ENCODE measurements around the gene PHF8. TPM values are rescaled to one million over a fixed set of nuclear protein-coding genes. Genes with fewer than 3 reads are reported as not detected.

PHF8 gene
- total and polyA plus RNA-seq, 10 donors = 4.8 to 53.5 (median 36.2) TPM

DNA sequence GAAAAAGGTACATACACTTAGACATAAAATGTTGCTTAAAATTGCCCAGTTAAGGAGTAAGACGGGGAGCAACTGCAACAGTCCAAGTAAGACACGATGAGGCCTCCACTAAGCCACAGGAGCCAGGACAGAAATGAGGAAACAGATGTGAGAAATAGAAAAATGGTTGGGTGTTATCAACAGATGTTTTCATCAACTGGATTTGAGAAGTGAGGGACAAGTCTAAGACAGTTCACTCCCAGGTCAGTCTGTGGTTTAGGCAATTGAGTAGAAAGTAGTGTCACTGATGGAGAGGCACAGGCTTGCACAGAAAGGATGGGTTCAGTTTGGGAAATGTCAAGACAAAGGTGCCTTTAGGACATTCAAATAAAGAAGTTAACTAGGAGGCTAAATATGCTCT is 23.5 kb upstream of the PHF8 start:
- no peak for DNase-seq
- no peaks in the 10 kb centered on the region for H3K9me3 ChIP-seq
- no peak for TF ChIP-seq POLR2AphosphoS5 (IDR thresholded peaks at IDR 0.05)
- TF ChIP-seq POLR2A (IDR thresholded peaks at IDR 0.05) = no peak
- TF ChIP-seq CTCF (IDR thresholded peaks at IDR 0.05 in 8 of 11, conservative IDR thresholded peaks at IDR 0.05 in 3 of 11) = no peak
- H3K27ac ChIP-seq = no peak overlapping the region
- peaks cover 0 to 15% (median 0%) of the 10 kb centered on the region in 6 donors for H3K36me3 ChIP-seq
- no peak overlapping the region for H3K4me3 ChIP-seq
- intact Hi-C loops (cut with DNase I; ENCODE audit: low total_unique reads) = no loop called here
- H3K27me3 ChIP-seq (replicated peaks in 1 of 7) = no peaks in the 10 kb centered on the region
- WGBS, 5 donors = 33 to 47% (median 38%) methylated on average over 2 of the region's 2 CpGs
- no peaks in the 10 kb centered on the region for H3K4me1 ChIP-seq

DNA sequence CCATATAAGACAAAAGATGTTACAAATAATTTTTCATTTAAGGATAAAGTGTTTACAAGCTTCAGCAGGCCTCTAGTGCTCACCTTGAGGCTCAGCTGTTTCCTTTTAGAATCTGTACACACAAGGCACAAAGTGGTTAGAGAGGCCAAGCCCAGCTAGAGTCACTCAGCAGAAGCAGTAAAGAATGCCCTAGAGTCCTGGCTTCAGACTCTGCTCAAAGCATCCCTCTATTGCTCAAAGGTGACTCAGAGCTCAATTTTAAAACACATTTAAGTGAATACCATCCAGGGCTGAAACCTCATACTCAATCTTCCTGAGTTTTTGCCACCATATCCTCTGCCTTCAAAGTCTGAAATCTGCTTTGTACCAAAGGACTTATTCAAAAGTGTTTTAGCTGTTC is 22.6 kb upstream of the PHF8 start:
- H3K9me3 ChIP-seq = no peaks in the 10 kb centered on the region
- TF ChIP-seq CTCF (IDR thresholded peaks at IDR 0.05 in 8 of 11, conservative IDR thresholded peaks at IDR 0.05 in 3 of 11) = no peak
- TF ChIP-seq POLR2A (IDR thresholded peaks at IDR 0.05) = no peak
- no peak for TF ChIP-seq POLR2AphosphoS5 (IDR thresholded peaks at IDR 0.05)
- H3K36me3 ChIP-seq = peaks cover 0 to 11% (median 0%) of the 10 kb centered on the region in 6 donors
- no peaks in the 10 kb centered on the region for H3K4me1 ChIP-seq
- intact Hi-C loops (cut with DNase I; ENCODE audit: low total_unique reads) = no loop called here
- H3K27me3 ChIP-seq (replicated peaks in 1 of 7) = no peaks in the 10 kb centered on the region
- H3K4me3 ChIP-seq = no peak overlapping the region
- no peak for DNase-seq
- no peak overlapping the region for H3K27ac ChIP-seq

- Histone ChIP-seq H3K36me3 (no peaks in the 10 kb centered on the region), H3K4me3 (no peak overlapping the region), H3K27me3 (replicated peaks in 1 of 7) (no peaks in the 10 kb centered on the region), H3K9me3 (no peaks in the 10 kb centered on the region), H3K4me1 (no peaks in the 10 kb centered on the region), H3K27ac (no peak overlapping the region)
- DNase-seq = no peak
- intact Hi-C loops (cut with DNase I; ENCODE audit: low total_unique reads) = no loop called here
- TF ChIP-seq POLR2AphosphoS5 (IDR thresholded peaks at IDR 0.05) (no peak), CTCF (IDR thresholded peaks at IDR 0.05 in 8 of 11, conservative IDR thresholded peaks at IDR 0.05 in 3 of 11) (no peak), POLR2A (IDR thresholded peaks at IDR 0.05) (no peak)
- 76 to 89% (median 80%) methylated on average over 3 of the region's 3 CpGs for WGBS, 5 donors
Measured at GRCh38 chrX:54064564-54064963, 20.3 kb upstream of the PHF8 start.

GRCh38 chrX:54063361-54063760 is 19.1 kb upstream of the PHF8 start:
- no peaks in the 10 kb centered on the region for H3K36me3 ChIP-seq
- no peaks in the 10 kb centered on the region for H3K4me1 ChIP-seq
- no peak for DNase-seq
- H3K9me3 ChIP-seq = no peaks in the 10 kb centered on the region
- intact Hi-C loops (cut with DNase I; ENCODE audit: low total_unique reads) = no loop called here
- 70 to 93% (median 84%) methylated on average over 2 of the region's 2 CpGs for WGBS, 5 donors
- no peaks in the 10 kb centered on the region for H3K27me3 ChIP-seq (replicated peaks in 1 of 7)
- no peak overlapping the region for H3K4me3 ChIP-seq
- no peak for TF ChIP-seq CTCF (IDR thresholded peaks at IDR 0.05 in 8 of 11, conservative IDR thresholded peaks at IDR 0.05 in 3 of 11)
- no peak for TF ChIP-seq POLR2A (IDR thresholded peaks at IDR 0.05)
- no peak for TF ChIP-seq POLR2AphosphoS5 (IDR thresholded peaks at IDR 0.05)
- H3K27ac ChIP-seq = no peak overlapping the region
